CD14-positive monocyte (primary cell): ENCODE data around the gene CETP. TPM values are rescaled to one million over a fixed set of nuclear protein-coding genes. Genes with fewer than 3 reads are reported as not detected.

Experiments
- DNase-seq, 3 donors: peaks; one replicate each; pipeline ENCODE4 v3.0.0-alpha.2; 2011 to 2022
- H2AFZ ChIP-seq: 2 replicates; pipeline ENCODE4 v1.6.0; 2012; ENCODE audit warnings: mild to moderate bottlenecking, low read depth, low read length, inconsistent platforms; ENCODE audit not compliant: insufficient read depth, poor library complexity, severe bottlenecking
- H3K27ac ChIP-seq, 2 donors: 1 replicate in 1 of 2; 2 replicates in 1 of 2; pipeline ENCODE4 v1.5.1; 2012 to 2013; ENCODE audit warnings: low read length in 2 of 2, control low read depth in 1 of 2, inconsistent platforms in 1 of 2, low read depth in 1 of 2, mild to moderate bottlenecking in 1 of 2
- H3K27me3 ChIP-seq, 2 donors: one replicate each; pipeline versions ENCODE4 v1.6.0 to v1.6.1; 2011 to 2013; ENCODE audit warnings: low read length in 2 of 2; ENCODE audit not compliant: control insufficient read depth in 2 of 2, insufficient read depth in 2 of 2
- H3K36me3 ChIP-seq, 2 donors: replicated peaks in 1 of 2; 1 replicate in 1 of 2; 2 replicates in 1 of 2; pipeline versions ENCODE4 v1.5.1 to v1.6.1; 2012 to 2013; ENCODE audit warnings: low read length in 2 of 2, control low read depth in 1 of 2, inconsistent platforms in 1 of 2, mild to moderate bottlenecking in 1 of 2; ENCODE audit not compliant: insufficient read depth in 2 of 2, control insufficient read depth in 1 of 2
- H3K4me1 ChIP-seq, 2 donors: 1 replicate in 1 of 2; 2 replicates in 1 of 2; pipeline versions ENCODE4 v1.5.1 to v1.6.1; 2012 to 2013; ENCODE audit warnings: low read length in 2 of 2, control low read depth in 1 of 2, inconsistent platforms in 1 of 2, mild to moderate bottlenecking in 1 of 2, moderate library complexity in 1 of 2; ENCODE audit not compliant: insufficient read depth in 2 of 2, control insufficient read depth in 1 of 2
- H3K4me2 ChIP-seq: replicated peaks from 2 replicates; pipeline ENCODE3; 2012; ENCODE audit warnings: low read length, moderate library complexity, mild to moderate bottlenecking; ENCODE audit not compliant: poor library complexity, severe bottlenecking; ENCODE audit errors: extremely low read depth
- H3K4me3 ChIP-seq, 3 experiments: fragments of 200-600 bp in 1 of 3; sonication (generic) in 1 of 3; replicated peaks in 1 of 3; 1 replicate in 2 of 3; 2 replicates in 1 of 3; pipeline ENCODE4 v1.5.1; 2011 to 2013; ENCODE audit warnings: low read length in 3 of 3, mild to moderate bottlenecking in 3 of 3, control low read depth in 2 of 3, low read depth in 2 of 3, inconsistent platforms in 1 of 3, moderate library complexity in 1 of 3
- H3K79me2 ChIP-seq: 2 replicates; pipeline ENCODE4 v1.6.0; 2012; ENCODE audit warnings: mild to moderate bottlenecking, control low read depth, inconsistent platforms, low read length, moderate library complexity; ENCODE audit not compliant: insufficient read depth
- H3K9ac ChIP-seq: 2 replicates; pipeline ENCODE4 v1.6.0; 2017; ENCODE audit warnings: low read length, mild to moderate bottlenecking; ENCODE audit not compliant: insufficient read depth, poor library complexity, severe bottlenecking
- H3K9me3 ChIP-seq, 2 donors: replicated peaks in 1 of 2; 1 replicate in 1 of 2; 2 replicates in 1 of 2; pipeline versions ENCODE4 v1.5.1 to v1.6.1; 2012 to 2013; ENCODE audit warnings: low read length in 2 of 2, control low read depth in 1 of 2; ENCODE audit not compliant: control insufficient read depth in 1 of 2, insufficient read depth in 1 of 2
- H4K20me1 ChIP-seq: 2 replicates; pipeline ENCODE4 v1.6.0; 2012; ENCODE audit warnings: mild to moderate bottlenecking, low read length, control low read depth, moderate library complexity; ENCODE audit not compliant: insufficient read depth
- H3K27ac Mint-ChIP-seq, 7 donors: one replicate each; pipeline ENCODE4 v1.8.0; 2020; ENCODE audit warnings: mild to moderate bottlenecking in 7 of 7, mixed read lengths in 7 of 7, moderate library complexity in 6 of 7, inconsistent platforms in 2 of 7
- H3K27me3 Mint-ChIP-seq, 3 donors: one replicate each; pipeline ENCODE4 v1.8.0; 2021 to 2022; ENCODE audit warnings: low read depth in 3 of 3, mild to moderate bottlenecking in 3 of 3, mixed read lengths in 3 of 3, moderate library complexity in 3 of 3, inconsistent platforms in 1 of 3
- H3K36me3 Mint-ChIP-seq, 2 donors: one replicate each; pipeline ENCODE4 v1.8.0; 2020; ENCODE audit warnings: mixed read lengths in 2 of 2, inconsistent platforms in 1 of 2, mild to moderate bottlenecking in 1 of 2
- H3K4me1 Mint-ChIP-seq: one replicate; pipeline ENCODE4 v1.8.0; 2020; ENCODE audit warnings: mild to moderate bottlenecking, mixed read lengths
- H3K4me3 Mint-ChIP-seq, 2 donors: one replicate each; pipeline ENCODE4 v1.8.0; 2020; ENCODE audit warnings: mild to moderate bottlenecking in 2 of 2, mixed read lengths in 2 of 2, moderate library complexity in 1 of 2
- H3K9me3 Mint-ChIP-seq, 7 donors: one replicate each; pipeline ENCODE4 v1.8.0; 2020 to 2022; ENCODE audit warnings: mixed read lengths in 7 of 7, mild to moderate bottlenecking in 6 of 7, moderate library complexity in 6 of 7, inconsistent platforms in 2 of 7
- CTCF ChIP-seq: fragments of 200-600 bp; IDR thresholded peaks from one replicate; pipeline ENCODE4 v1.8.0; 2022; ENCODE audit warnings: antibody characterized with exemption, mild to moderate bottlenecking
- WGBS: methylation state at CpG from one replicate; pipeline ENCODE4 v1.1.5; 2013; ENCODE audit warnings: missing lambda C conversion rate; ENCODE audit not compliant: insufficient coverage; 5-methylcytosine and 5-hydroxymethylcytosine counted together
- intact Hi-C, 2 donors: fragments of 100-400 bp; cut with micrococcal nuclease; formaldehyde crosslinking; loops; one replicate each; pipeline versions ENCODE4 v1.15.0 to v1.15.1; 2023
- polyA plus RNA-seq, 3 donors: library from polyadenylated mRNA; depleted of rRNA in 1 of 3; unstranded in 2 of 3; stranded (reverse) in 1 of 3; fragments of 300-500 nt in 2 of 3; fragments of >200 nt in 1 of 3; fragmentation: Illumina TruSeq in 2 of 3; gene quantifications; 1 replicate in 2 of 3; 2 replicates in 1 of 3; pipeline ENCODE4 v1.2.3, GENCODE V29; 2012 to 2021

Gene CETP
- polyA plus RNA-seq, 3 donors: 0.61 to 2.1 (median 1.3) TPM

GRCh38 chr16:56943761-56944375 is 17.9 kb upstream of the CETP start:
- peaks cover 69 to 85% of the 10 kb centered on the region in 2 donors for H3K36me3 Mint-ChIP-seq

More at GRCh38 chr16:56943761-56944375, 17.9 kb upstream of the CETP start:
- TF ChIP-seq CTCF: no peak
- Histone ChIP-seq H4K20me1 (peaks cover 93% of the 10 kb centered on the region), H3K4me3 (no peak overlapping the region), H3K9me3 (no peaks in the 10 kb centered on the region), H3K36me3 (peaks cover 72 to 89% of the 10 kb centered on the region in 2 donors), H3K27ac (no peak overlapping the region), H3K9ac (no peak overlapping the region), H3K4me2 (no peak overlapping the region), H2AFZ (no peak overlapping the region), H3K27me3 (no peaks in the 10 kb centered on the region), H3K4me1 (no peaks in the 10 kb centered on the region), H3K79me2 (peaks cover 27% of the 10 kb centered on the region)
- 82% methylated on average over 5 of the region's 6 CpGs for WGBS
- no peak for DNase-seq
- peak overlapping the region in 2 of 7 donors; percentile 7 to 50 for H3K27ac Mint-ChIP-seq
- intact Hi-C loops: no loop called here
- peaks cover 0 to 6% (median 0%) of the 10 kb centered on the region in 3 donors for H3K27me3 Mint-ChIP-seq
- H3K9me3 Mint-ChIP-seq: no peaks in the 10 kb centered on the region
- no peak overlapping the region for H3K4me3 Mint-ChIP-seq
- H3K4me1 Mint-ChIP-seq: peaks cover 2% of the 10 kb centered on the region
